ENCODE measurements around the gene SLC16A14. TPM values are rescaled to one million over a fixed set of nuclear protein-coding genes. Genes with fewer than 3 reads are reported as not detected.

The SLC16A14 gene
- total and polyA plus RNA-seq, 2 donors: 3.5 to 4.4 TPM

DNA sequence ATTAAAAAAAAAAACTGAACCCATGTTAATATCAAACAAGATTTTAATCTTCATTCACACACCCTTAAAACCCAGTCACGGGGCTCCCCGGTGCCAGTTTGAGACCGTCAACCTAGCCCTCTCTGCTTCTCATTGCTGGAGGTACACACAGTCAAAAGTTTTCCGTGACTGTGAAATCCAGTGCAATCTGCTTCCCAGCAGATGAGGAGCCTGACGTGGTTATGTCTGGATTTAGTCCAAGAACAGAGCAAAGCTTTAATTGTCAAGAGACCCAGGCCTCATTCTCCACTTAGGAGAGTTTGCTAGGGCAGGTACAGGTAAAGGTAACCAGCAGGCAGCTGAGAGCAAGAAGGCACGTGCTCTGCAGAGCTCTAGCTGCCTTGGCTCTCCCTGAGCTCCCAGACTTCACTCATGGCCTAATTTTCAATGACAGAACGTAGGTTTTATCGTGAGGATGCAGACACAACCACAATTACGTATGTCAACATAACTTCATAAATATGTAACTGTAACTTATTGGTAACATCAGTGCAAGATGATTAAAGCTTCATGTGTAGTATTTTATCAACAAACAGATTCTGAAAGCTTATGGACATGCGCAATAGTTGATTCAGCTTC lies 56.3 kb downstream of the SLC16A14 start:
- 96% methylated on average over 10 of the region's 10 CpGs for WGBS
- no peaks in the 10 kb centered on the region for H3K27me3 ChIP-seq (ENCODE audit: control insufficient read depth in 2 of 2, insufficient read depth in 1 of 2, low read length in 1 of 2)
- H3K4me1 ChIP-seq (ENCODE audit: control insufficient read depth in 2 of 2, insufficient read depth in 2 of 2, low read length in 2 of 2): no peaks in the 10 kb centered on the region
- DNase-seq (ENCODE audit: low read depth in 6 of 9, low spot score in 9 of 9): no peak
- H3K9me3 ChIP-seq (ENCODE audit: control insufficient read depth in 2 of 2, insufficient read depth in 1 of 2, low read length in 1 of 2): no peaks in the 10 kb centered on the region
- H3K36me3 ChIP-seq (ENCODE audit: control insufficient read depth in 2 of 2, insufficient read depth in 2 of 2, low read length in 1 of 2): no peaks in the 10 kb centered on the region
- no peak overlapping the region for H3K27ac ChIP-seq (ENCODE audit: low read depth in 1 of 2, low read length in 1 of 2)
- no peak overlapping the region for H3K4me3 ChIP-seq (ENCODE audit: low read length in 2 of 2)

DNA sequence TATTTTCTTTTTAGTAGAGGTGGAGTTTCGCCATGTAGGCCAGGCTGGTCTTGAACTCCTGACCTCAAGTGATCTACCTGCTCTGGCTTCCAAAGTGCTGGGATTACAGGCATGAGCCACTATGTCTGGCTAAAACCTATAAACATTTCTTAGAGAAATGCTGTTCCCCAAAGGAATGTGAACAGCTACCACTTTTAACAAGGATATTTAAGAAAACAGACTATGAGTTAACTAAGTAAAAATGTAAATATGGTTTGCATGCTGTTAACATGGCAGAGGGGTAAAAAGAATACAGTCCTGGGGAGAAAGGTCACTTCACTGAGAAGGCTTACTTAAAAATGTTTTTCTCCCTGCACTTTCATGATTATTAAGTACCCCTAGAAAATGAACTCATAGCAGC lies 57.1 kb downstream of the SLC16A14 start:
- no peak for DNase-seq (ENCODE audit: low read depth in 6 of 9, low spot score in 9 of 9)
- no peak overlapping the region for H3K27ac ChIP-seq (ENCODE audit: low read depth in 1 of 2, low read length in 1 of 2)
- no peaks in the 10 kb centered on the region for H3K27me3 ChIP-seq (ENCODE audit: control insufficient read depth in 2 of 2, insufficient read depth in 1 of 2, low read length in 1 of 2)
- no peak overlapping the region for H3K4me3 ChIP-seq (ENCODE audit: low read length in 2 of 2)
- H3K36me3 ChIP-seq (ENCODE audit: control insufficient read depth in 2 of 2, insufficient read depth in 2 of 2, low read length in 1 of 2): no peaks in the 10 kb centered on the region
- no peaks in the 10 kb centered on the region for H3K9me3 ChIP-seq (ENCODE audit: control insufficient read depth in 2 of 2, insufficient read depth in 1 of 2, low read length in 1 of 2)
- no peaks in the 10 kb centered on the region for H3K4me1 ChIP-seq (ENCODE audit: control insufficient read depth in 2 of 2, insufficient read depth in 2 of 2, low read length in 2 of 2)
- 98% methylated on average over 1 of the region's 1 CpG for WGBS

DNA sequence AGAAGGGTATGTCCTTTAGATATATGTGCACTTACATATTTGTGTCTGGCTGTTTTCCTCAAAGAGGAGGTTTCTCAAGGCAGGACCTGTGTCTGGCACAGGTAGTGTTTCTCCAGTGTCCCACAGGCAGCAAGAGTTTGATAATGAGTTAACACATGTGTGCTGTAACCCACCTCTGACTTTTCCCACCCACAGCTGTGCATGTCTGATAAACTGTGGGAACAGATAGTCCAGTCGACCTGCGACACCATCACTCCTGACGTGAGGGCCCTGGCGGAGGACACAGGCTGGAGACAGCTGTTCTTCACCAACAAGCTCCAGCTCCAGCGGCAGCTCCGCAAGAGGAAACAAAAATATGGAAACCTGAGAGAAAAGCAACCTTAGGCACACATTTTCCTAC lies 58.2 kb downstream of the SLC16A14 start:
- no peak for DNase-seq (ENCODE audit: low read depth in 6 of 9, low spot score in 9 of 9)
- no peaks in the 10 kb centered on the region for H3K36me3 ChIP-seq (ENCODE audit: control insufficient read depth in 2 of 2, insufficient read depth in 2 of 2, low read length in 1 of 2)
- H3K27me3 ChIP-seq (ENCODE audit: control insufficient read depth in 2 of 2, insufficient read depth in 1 of 2, low read length in 1 of 2): no peaks in the 10 kb centered on the region
- H3K4me1 ChIP-seq (ENCODE audit: control insufficient read depth in 2 of 2, insufficient read depth in 2 of 2, low read length in 2 of 2): no peaks in the 10 kb centered on the region
- whole genome bisulfite sequencing: 99% methylated on average over 6 of the region's 6 CpGs
- no peaks in the 10 kb centered on the region for H3K9me3 ChIP-seq (ENCODE audit: control insufficient read depth in 2 of 2, insufficient read depth in 1 of 2, low read length in 1 of 2)
- H3K4me3 ChIP-seq (ENCODE audit: low read length in 2 of 2): no peak overlapping the region
- H3K27ac ChIP-seq (ENCODE audit: low read depth in 1 of 2, low read length in 1 of 2): no peak overlapping the region

DNA sequence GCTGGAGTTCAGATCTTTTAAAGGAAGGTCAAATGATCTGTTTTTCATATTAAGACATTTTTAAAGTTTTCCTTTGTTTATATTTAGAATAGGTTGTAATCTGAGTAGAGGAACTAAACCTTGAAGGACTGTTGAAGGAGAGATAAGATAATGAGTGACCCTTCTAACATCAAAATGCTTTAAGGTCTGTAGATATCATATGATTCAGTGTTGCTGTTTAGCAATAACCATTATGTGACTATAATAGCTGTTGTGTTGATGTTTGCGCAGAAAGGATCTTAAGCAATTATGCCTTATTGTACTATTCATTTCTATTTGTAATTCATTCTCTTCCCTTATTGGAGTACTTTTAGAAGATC lies 60.0 kb downstream of the SLC16A14 start:
- Histone ChIP-seq H3K27me3 (ENCODE audit: control insufficient read depth in 2 of 2, insufficient read depth in 1 of 2, low read length in 1 of 2) (no peaks in the 10 kb centered on the region), H3K9me3 (ENCODE audit: control insufficient read depth in 2 of 2, insufficient read depth in 1 of 2, low read length in 1 of 2) (no peaks in the 10 kb centered on the region), H3K4me1 (ENCODE audit: control insufficient read depth in 2 of 2, insufficient read depth in 2 of 2, low read length in 2 of 2) (no peaks in the 10 kb centered on the region), H3K27ac (ENCODE audit: low read depth in 1 of 2, low read length in 1 of 2) (no peak overlapping the region), H3K4me3 (ENCODE audit: low read length in 2 of 2) (no peak overlapping the region), H3K36me3 (ENCODE audit: control insufficient read depth in 2 of 2, insufficient read depth in 2 of 2, low read length in 1 of 2) (no peaks in the 10 kb centered on the region)
- 100% methylated on average over 1 of the region's 1 CpG for WGBS
- DNase-seq (ENCODE audit: low read depth in 6 of 9, low spot score in 9 of 9): no peak

DNA sequence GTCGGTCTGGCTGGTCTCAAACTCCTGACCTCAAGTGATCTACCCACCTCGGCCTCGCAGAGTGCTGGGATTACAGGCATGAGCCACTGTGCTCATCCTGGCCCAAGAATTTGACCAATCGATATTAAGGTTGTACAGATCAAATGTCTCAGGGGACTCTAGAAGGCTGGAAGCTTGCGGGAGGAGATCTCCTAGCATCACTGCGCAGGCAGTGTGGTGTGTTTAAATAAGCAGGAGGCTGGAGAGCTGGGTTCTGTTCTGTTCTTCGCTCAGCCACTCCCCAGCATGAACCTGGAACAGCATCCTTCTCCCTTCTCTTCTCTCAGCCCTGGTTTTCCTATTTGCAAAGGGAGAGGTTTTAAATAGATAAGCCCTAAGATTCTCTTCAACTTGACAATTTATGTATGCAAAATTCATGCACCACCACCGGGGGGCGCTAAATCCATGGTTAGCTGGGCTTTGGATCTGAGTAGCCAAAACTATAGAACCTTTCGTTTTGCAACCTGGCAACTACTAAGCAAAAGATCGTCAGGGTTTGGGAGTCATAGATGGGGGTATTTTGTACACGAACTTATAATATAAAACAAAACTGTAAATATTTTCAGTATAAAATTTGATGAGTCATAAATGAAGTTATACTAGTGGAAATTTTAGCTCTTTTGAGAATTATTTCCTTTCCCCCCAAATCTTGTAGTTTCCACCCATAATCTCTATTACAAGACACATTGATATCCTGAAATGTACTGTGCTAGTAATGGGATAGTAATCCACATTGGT lies 60.6 kb downstream of the SLC16A14 start:
- no peaks in the 10 kb centered on the region for H3K36me3 ChIP-seq (ENCODE audit: control insufficient read depth in 2 of 2, insufficient read depth in 2 of 2, low read length in 1 of 2)
- no peak overlapping the region for H3K27ac ChIP-seq (ENCODE audit: low read depth in 1 of 2, low read length in 1 of 2)
- WGBS: 56% methylated on average over 12 of the region's 12 CpGs
- no peaks in the 10 kb centered on the region for H3K4me1 ChIP-seq (ENCODE audit: control insufficient read depth in 2 of 2, insufficient read depth in 2 of 2, low read length in 2 of 2)
- DNase-seq (ENCODE audit: low read depth in 6 of 9, low spot score in 9 of 9): peak; percentile 33 to 82 (median 58)
- H3K4me3 ChIP-seq (ENCODE audit: low read length in 2 of 2): no peak overlapping the region
- no peaks in the 10 kb centered on the region for H3K9me3 ChIP-seq (ENCODE audit: control insufficient read depth in 2 of 2, insufficient read depth in 1 of 2, low read length in 1 of 2)
- H3K27me3 ChIP-seq (ENCODE audit: control insufficient read depth in 2 of 2, insufficient read depth in 1 of 2, low read length in 1 of 2): no peaks in the 10 kb centered on the region

DNA sequence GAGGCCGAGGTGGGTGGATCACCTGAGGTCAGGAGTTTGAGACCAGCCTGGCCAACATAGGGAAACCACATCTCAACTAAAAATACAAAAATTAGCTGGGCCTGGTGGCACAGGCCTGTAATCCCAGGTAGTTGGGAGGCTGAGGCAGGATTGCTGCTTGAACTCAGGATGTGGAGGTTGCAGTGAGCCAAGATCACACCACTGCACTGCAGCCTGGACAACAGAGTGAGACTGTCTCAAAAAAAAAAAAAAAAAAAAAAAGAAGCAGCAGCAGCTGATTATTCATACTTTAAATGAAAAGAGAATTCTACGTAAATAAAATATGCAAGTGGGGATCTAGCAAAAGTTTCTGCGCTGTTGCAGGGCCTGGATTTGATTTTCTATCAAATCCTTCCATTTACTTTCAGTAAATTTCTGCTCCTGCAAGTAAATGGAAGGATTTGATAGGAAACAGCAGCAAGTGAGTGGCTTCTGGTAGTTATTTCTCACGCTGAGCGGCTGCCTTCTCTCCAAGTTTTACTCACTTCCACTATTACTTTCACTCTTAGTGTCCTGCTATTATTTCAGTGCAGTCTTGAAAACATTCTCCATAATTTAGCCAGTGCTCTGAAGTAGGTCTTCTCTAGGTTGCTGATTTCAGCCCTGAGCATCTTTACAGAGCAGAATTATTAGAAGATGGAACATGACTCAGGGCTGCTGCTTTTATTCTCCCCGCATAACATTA lies 68.4 kb downstream of the SLC16A14 start:
- Histone ChIP-seq H3K36me3 (ENCODE audit: control insufficient read depth in 2 of 2, insufficient read depth in 2 of 2, low read length in 1 of 2) (no peaks in the 10 kb centered on the region), H3K4me1 (ENCODE audit: control insufficient read depth in 2 of 2, insufficient read depth in 2 of 2, low read length in 2 of 2) (no peaks in the 10 kb centered on the region), H3K4me3 (ENCODE audit: low read length in 2 of 2) (no peak overlapping the region), H3K27me3 (ENCODE audit: control insufficient read depth in 2 of 2, insufficient read depth in 1 of 2, low read length in 1 of 2) (no peaks in the 10 kb centered on the region), H3K27ac (ENCODE audit: low read depth in 1 of 2, low read length in 1 of 2) (no peak overlapping the region), H3K9me3 (ENCODE audit: control insufficient read depth in 2 of 2, insufficient read depth in 1 of 2, low read length in 1 of 2) (no peaks in the 10 kb centered on the region)
- DNase-seq (ENCODE audit: low read depth in 6 of 9, low spot score in 9 of 9): peak in 1 of 9 donors; percentile 10
- WGBS: 97% methylated on average over 6 of the region's 6 CpGs

DNA sequence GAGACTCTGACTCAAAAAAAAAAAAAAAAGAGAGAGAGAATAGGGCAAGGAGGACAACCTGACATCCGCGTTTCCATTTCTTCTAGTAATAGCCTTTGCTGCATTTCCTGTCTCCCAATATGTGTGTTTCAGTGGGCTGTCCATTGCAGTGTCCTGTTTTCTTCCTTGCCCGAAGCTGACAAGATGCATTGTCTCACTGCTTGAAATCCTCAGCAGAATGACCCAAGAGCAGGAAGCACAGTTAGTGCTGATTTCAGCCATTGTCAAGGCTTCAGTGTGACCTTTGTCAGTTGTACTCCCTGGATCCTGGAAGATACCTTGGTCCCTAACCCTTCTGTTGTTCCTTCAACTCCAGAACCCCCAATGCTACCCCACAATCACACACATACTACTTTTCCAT lies 71.2 kb downstream of the SLC16A14 start:
- 99% methylated on average over 3 of the region's 3 CpGs for WGBS
- Histone ChIP-seq H3K36me3 (ENCODE audit: control insufficient read depth in 2 of 2, insufficient read depth in 2 of 2, low read length in 1 of 2) (no peaks in the 10 kb centered on the region), H3K9me3 (ENCODE audit: control insufficient read depth in 2 of 2, insufficient read depth in 1 of 2, low read length in 1 of 2) (no peaks in the 10 kb centered on the region), H3K4me3 (ENCODE audit: low read length in 2 of 2) (no peak overlapping the region), H3K27me3 (ENCODE audit: control insufficient read depth in 2 of 2, insufficient read depth in 1 of 2, low read length in 1 of 2) (no peaks in the 10 kb centered on the region), H3K27ac (ENCODE audit: low read depth in 1 of 2, low read length in 1 of 2) (no peak overlapping the region), H3K4me1 (ENCODE audit: control insufficient read depth in 2 of 2, insufficient read depth in 2 of 2, low read length in 2 of 2) (no peaks in the 10 kb centered on the region)
- no peak for DNase-seq (ENCODE audit: low read depth in 6 of 9, low spot score in 9 of 9)

DNA sequence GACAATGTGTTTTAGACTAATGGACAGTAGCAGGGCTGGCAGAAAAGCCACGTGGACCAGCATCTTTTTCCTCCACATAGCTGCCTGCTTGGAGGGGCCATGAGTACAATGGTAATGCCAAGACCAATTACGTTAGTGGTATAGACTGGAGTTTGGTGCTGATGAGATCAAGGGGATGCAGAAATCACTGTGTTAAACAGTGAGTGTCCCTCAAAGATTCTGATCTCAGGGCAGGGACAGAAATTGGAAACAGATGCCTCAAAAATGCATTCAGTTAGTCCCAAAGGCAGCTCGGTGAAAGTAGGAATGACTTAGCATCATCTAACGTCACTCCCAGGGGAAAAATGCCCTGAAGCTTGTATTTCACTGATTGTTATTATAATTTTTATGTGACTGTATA lies 72.4 kb downstream of the SLC16A14 start:
- Histone ChIP-seq H3K27me3 (ENCODE audit: control insufficient read depth in 2 of 2, insufficient read depth in 1 of 2, low read length in 1 of 2) (no peaks in the 10 kb centered on the region), H3K27ac (ENCODE audit: low read depth in 1 of 2, low read length in 1 of 2) (no peak overlapping the region), H3K4me1 (ENCODE audit: control insufficient read depth in 2 of 2, insufficient read depth in 2 of 2, low read length in 2 of 2) (no peaks in the 10 kb centered on the region), H3K36me3 (ENCODE audit: control insufficient read depth in 2 of 2, insufficient read depth in 2 of 2, low read length in 1 of 2) (no peaks in the 10 kb centered on the region), H3K9me3 (ENCODE audit: control insufficient read depth in 2 of 2, insufficient read depth in 1 of 2, low read length in 1 of 2) (no peaks in the 10 kb centered on the region), H3K4me3 (ENCODE audit: low read length in 2 of 2) (no peak overlapping the region)
- DNase-seq (ENCODE audit: low read depth in 6 of 9, low spot score in 9 of 9): no peak
- WGBS: 98% methylated on average over 4 of the region's 4 CpGs

DNA sequence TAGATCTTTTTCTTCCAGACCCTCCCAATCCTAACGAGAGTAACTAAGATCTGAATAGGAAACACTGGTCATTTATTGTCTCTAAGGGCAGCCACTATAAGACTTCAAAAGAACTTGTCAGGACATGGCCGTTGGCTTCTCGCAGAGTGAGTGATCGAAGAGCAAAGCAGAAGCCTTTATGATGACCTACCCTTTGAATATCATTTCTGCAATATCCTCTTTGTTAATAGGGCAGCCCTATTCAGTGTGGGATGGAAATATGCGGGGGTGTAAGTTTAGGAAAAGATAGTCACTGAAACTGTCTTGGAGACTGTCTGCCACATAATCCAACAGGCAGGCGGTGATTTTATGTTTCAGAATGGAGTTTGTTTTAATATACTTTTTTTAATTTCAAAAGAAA lies 75.5 kb downstream of the SLC16A14 start:
- 96% methylated on average over 6 of the region's 6 CpGs for WGBS
- H3K4me1 ChIP-seq (ENCODE audit: control insufficient read depth in 2 of 2, insufficient read depth in 2 of 2, low read length in 2 of 2): no peaks in the 10 kb centered on the region
- H3K4me3 ChIP-seq (ENCODE audit: low read length in 2 of 2): no peak overlapping the region

More for the DNA sequence above, 75.5 kb downstream of the SLC16A14 start:
- no peaks in the 10 kb centered on the region for H3K27me3 ChIP-seq (ENCODE audit: control insufficient read depth in 2 of 2, insufficient read depth in 1 of 2, low read length in 1 of 2)
- H3K36me3 ChIP-seq (ENCODE audit: control insufficient read depth in 2 of 2, insufficient read depth in 2 of 2, low read length in 1 of 2): no peaks in the 10 kb centered on the region
- no peak overlapping the region for H3K27ac ChIP-seq (ENCODE audit: low read depth in 1 of 2, low read length in 1 of 2)
- H3K9me3 ChIP-seq (ENCODE audit: control insufficient read depth in 2 of 2, insufficient read depth in 1 of 2, low read length in 1 of 2): no peaks in the 10 kb centered on the region
- no peak for DNase-seq (ENCODE audit: low read depth in 6 of 9, low spot score in 9 of 9)

Measured in thymus (tissue), 11 donors.